AG09319 (cell line): ENCODE data around the gene OR7G1.
"Not testable (repeated sequence)": the region's sequence is repeated elsewhere in the genome, so short reads cannot be mapped to it uniquely, and the experiment has no call there.

Source experiments
- DNase-seq: peaks from one replicate; pipeline ENCODE4 v3.0.0-alpha.2; 2010; ENCODE audit warnings: low read depth; ENCODE audit errors: extremely low read depth
- TF ChIP-seq, protein P1 (sequence below): IDR thresholded peaks from 2 replicates; pipeline ENCODE4 v1.5.1; 2011; ENCODE audit warnings: low read depth, mild to moderate bottlenecking, inconsistent platforms, low read length, moderate library complexity

The OR7G1 gene

DNA sequence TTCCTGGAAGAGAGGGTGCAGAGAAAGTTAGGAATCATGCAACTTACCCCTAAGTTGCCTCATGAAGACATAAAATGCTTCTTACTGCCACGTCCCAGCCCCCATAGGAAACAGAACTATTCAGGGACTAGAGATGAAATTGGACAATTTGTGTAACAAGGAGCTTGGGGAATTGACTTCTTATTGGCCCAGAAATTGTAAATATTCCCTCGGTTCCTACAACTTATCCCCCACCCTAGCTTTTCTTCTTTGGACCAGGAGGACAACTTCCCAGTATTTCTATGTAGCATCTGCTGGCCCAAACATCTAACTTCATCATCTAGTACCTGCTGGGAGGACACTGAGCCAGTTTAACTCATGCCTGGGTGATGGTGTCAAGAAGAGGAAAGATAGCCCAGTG, 28.8 kb downstream of the OR7G1 start, which contains the start of gene OR1M1:
OR1M1 (plus strand) TSS at position 301 of the 400 bp plus-strand sequence. CDS start 6,184 bp downstream, outside the sequence.
- DNase-seq = no peak
- TF ChIP-seq, protein P1, sequence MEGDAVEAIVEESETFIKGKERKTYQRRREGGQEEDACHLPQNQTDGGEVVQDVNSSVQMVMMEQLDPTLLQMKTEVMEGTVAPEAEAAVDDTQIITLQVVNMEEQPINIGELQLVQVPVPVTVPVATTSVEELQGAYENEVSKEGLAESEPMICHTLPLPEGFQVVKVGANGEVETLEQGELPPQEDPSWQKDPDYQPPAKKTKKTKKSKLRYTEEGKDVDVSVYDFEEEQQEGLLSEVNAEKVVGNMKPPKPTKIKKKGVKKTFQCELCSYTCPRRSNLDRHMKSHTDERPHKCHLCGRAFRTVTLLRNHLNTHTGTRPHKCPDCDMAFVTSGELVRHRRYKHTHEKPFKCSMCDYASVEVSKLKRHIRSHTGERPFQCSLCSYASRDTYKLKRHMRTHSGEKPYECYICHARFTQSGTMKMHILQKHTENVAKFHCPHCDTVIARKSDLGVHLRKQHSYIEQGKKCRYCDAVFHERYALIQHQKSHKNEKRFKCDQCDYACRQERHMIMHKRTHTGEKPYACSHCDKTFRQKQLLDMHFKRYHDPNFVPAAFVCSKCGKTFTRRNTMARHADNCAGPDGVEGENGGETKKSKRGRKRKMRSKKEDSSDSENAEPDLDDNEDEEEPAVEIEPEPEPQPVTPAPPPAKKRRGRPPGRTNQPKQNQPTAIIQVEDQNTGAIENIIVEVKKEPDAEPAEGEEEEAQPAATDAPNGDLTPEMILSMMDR = no peak

DNA sequence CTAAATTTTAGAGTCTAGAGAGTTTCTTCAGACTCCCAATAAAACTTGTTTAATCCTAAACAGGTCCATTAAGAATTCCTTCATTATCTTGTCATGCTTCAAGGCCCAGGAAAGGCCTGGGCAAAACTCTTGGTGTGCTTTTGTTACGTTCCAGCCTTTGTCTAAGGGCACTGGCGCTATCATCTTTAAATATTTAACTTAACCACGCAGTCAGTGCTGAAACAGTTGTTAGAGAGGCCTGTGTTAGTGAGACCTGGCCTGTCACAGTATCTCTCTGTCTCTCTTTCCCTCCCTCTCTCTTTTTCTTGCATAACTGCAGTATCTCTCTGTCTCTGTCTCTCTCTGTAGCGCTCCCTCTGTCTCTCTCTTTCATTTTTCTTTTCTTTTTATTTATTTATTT, 36.9 kb downstream of the OR7G1 start:
- TF ChIP-seq, protein P1 = no peak
- no peak for DNase-seq

DNA sequence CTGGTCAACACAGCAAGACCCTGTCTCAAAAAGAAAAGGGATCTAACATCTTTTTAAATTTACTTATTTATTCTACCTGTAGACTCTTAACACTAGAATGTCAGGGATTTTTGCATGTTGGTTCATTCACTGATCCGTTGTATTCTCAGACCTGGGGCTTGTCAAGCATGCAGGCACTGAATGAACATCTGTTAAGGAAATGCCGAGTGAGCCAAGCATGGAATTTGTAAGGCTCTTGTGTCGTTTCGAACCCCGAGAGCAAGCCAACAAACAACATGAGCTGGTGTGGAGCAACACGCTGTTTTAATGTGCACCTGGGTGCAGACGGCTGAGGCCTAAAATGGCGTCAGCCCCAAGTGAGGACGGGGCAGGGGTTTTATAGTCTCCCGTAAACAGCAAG, 38.7 kb downstream of the OR7G1 start:
- DNase-seq = no peak
- TF ChIP-seq, protein P1 = no peak

DNA sequence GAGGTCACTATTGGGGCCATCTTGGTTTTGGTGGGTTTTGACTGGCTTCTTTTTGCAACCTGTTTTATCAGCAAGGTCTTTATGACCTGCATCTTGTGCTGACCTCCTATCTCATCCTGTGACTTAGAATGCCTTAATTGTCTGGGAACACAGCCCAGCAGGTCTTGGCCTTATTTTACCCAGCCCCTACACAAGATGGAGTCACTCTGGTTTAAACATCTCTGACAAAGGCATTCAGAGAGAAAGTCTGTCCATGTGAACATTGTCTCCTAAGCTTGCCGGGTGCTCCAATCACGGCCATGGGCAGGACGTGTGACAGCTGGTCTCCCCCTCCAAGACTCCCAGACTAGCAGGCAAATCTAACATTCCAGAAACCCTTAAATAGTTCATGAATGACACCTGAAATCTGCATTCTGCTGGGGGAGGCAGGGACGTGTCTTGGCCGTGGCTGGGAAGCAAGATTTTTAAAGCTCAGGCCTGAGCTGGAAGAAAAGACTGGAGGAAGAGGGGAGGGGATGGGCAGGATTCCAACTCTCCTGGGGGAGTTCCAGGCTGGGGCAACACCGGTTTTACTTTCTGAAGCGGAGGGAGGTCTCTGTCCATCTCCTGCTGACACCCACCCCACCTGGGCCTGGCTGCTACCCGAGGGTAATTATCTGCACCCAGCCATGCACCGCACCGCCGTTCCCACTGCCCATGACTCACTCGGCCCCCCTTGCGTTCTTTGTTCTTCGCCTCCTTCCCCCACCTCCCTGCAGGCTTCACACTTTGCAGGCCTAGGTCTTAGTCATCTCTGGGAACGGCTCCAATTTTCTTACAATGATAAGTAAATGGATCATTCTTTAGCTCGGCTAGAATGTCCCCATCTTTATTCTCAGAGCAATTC, 40.3 kb downstream of the OR7G1 start:
- DNase-seq = peak; percentile 0
- TF ChIP-seq, protein P1 = no peak

DNA sequence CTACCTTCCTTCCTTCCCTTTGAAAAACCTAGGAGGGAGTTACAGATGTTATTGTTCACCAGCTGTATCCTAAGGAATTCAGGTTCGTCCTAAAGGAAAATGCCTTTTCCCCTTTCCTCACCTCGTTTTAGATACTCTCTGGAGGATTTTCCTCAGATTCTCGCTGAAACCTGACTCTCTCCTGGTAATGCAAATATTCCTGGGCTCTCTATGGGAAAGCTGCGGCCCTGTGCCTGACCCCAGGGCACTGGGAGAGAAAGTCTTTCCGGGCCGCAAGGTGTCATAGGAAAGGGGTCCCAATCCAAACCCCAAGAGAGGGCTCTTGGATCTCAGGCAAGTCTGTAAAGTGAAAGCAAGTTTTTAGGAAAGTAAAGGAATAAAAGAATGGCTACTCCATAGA, 41.8 kb downstream of the OR7G1 start:
- TF ChIP-seq, protein P1 = no peak
- no peak for DNase-seq

DNA sequence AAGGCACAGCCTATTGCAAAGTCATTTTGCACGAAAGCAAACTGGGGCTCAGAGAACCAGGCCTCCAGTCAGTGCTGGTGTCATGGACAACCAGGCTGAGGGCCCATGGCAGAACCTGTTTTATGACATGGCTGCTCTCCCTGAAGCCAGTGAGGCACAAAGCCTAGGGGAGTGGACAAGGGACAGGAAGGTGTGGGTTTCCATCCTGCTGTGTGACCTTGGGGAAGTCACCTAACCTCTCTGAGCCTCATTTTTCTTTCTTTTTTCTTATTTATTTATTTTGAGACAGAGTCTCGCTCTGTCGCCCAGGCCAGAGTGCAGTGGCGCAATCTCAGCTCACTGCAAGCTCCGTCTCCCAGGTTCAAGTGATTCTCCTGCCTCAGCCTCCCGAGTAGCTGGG, 43.8 kb downstream of the OR7G1 start:
- not testable (repeated sequence) for DNase-seq

DNA sequence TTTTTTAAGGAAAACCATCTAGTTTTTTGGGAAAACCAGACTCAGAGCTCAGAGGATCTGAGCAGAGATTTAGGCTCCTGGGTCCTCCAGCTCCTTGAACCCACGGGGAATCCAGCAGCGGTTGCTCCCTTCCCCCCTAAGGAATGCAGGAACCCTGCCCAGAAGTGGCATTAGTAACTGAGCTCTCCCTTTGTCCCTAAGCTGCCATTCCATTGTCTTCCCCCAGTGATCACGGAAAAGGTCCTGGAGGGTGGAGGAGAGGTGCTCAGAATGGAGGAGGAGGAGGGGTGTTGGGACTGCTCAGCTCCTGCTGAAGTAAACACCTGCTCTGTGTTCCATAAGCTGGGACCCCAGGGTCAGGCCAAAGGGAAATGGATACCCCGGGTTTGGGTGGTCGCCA, 45.5 kb downstream of the OR7G1 start:
- no peak for DNase-seq
- TF ChIP-seq, protein P1 = no peak
